DLD1 (cell line): Measurements from ENCODE around the gene RPL6.
"Not testable (repeated sequence)": the region's sequence is repeated elsewhere in the genome, so short reads cannot be mapped to it uniquely, and the experiment has no call there.

Experiments used
- in situ Hi-C: cut with HindIII; loops from 2 replicates; pipeline ENCODE4 v1.10.0; 2017; ENCODE audit warnings: low sequenced_read_pairs

RPL6 gene

GRCh38 chr12:112409064-112409905 lies at the start of gene RPL6:
Gene RPL6 (minus strand): TSS chr12:112409605. CDS start chr12:112408656, 949 bp downstream.
- in situ Hi-C loops = no loop called here

- in situ Hi-C loops = no loop called here
These were observed 49.3 kb upstream of the RPL6 start for GRCh38 chr12:112458751-112459150.

- in situ Hi-C loops = no loop called here
These were observed 48.9 kb upstream of the RPL6 start for GRCh38 chr12:112458330-112458729.

- in situ Hi-C loops = not testable (repeated sequence)
These were observed 47.7 kb upstream of the RPL6 start for GRCh38 chr12:112457142-112457541.

GRCh38 chr12:112456029-112456428 lies 46.6 kb upstream of the RPL6 start:
- in situ Hi-C loops = no loop called here

GRCh38 chr12:112450725-112451124 lies 41.3 kb upstream of the RPL6 start:
- in situ Hi-C loops = no loop called here

GRCh38 chr12:112448165-112448564 lies 38.8 kb upstream of the RPL6 start:
- in situ Hi-C loops = not testable (repeated sequence)

GRCh38 chr12:112447106-112447505 lies 37.7 kb upstream of the RPL6 start:
- in situ Hi-C loops = no loop called here

GRCh38 chr12:112446008-112446725 lies 36.8 kb upstream of the RPL6 start:
- in situ Hi-C loops = no loop called here

- in situ Hi-C loops = no loop called here
These were observed 34.5 kb upstream of the RPL6 start for GRCh38 chr12:112443916-112444315.

GRCh38 chr12:112440653-112441052 lies 31.2 kb upstream of the RPL6 start:
- in situ Hi-C loops = not testable (repeated sequence)

GRCh38 chr12:112439769-112440168 lies 30.4 kb upstream of the RPL6 start:
- in situ Hi-C loops = no loop called here

- in situ Hi-C loops = not testable (repeated sequence)
These were observed 29.2 kb upstream of the RPL6 start for GRCh38 chr12:112438645-112439044.

- in situ Hi-C loops = no loop called here
These were observed 24.1 kb upstream of the RPL6 start for GRCh38 chr12:112433551-112433950.

GRCh38 chr12:112431965-112432364 lies 22.6 kb upstream of the RPL6 start:
- in situ Hi-C loops = no loop called here

GRCh38 chr12:112430929-112431328 lies 21.5 kb upstream of the RPL6 start:
- in situ Hi-C loops = no loop called here

GRCh38 chr12:112427760-112428159 lies 18.4 kb upstream of the RPL6 start:
- in situ Hi-C loops = no loop called here

- in situ Hi-C loops = no loop called here
These were observed 16.4 kb upstream of the RPL6 start for GRCh38 chr12:112425582-112426382.

GRCh38 chr12:112424126-112424525 lies 14.7 kb upstream of the RPL6 start:
- in situ Hi-C loops = no loop called here

- in situ Hi-C loops = no loop called here
These were observed 13.1 kb upstream of the RPL6 start for GRCh38 chr12:112422531-112422930.

- in situ Hi-C loops = no loop called here
These were observed 12.0 kb upstream of the RPL6 start for GRCh38 chr12:112421363-112421762.
